Kidney (tissue), 14 donors: ENCODE data around the gene ATOH7. TPM values are rescaled to one million over a fixed set of nuclear protein-coding genes. Genes with fewer than 3 reads are reported as not detected.

Experiments
- DNase-seq, 5 donors: peaks; one replicate each; pipeline ENCODE4 v3.0.0-alpha.2; 2013 to 2020
- FAIRE-seq: peaks from 2 replicates; lab custom pipeline; 2012; peaks lifted over from hg19 to GRCh38; lab: Jason Lieb, UNC
- H3K27ac ChIP-seq, 2 donors: one replicate each; pipeline ENCODE4 v1.7.0; 2013; ENCODE audit warnings: low read depth in 2 of 2, low read length in 2 of 2, inconsistent platforms in 1 of 2
- H3K27me3 ChIP-seq: one replicate; pipeline ENCODE4 v1.7.1; 2013; ENCODE audit warnings: low read length, inconsistent platforms; ENCODE audit not compliant: control insufficient read depth, insufficient read depth
- H3K36me3 ChIP-seq, 3 donors: one replicate each; pipeline versions ENCODE4 v1.7.0 to v1.7.1; 2013; ENCODE audit warnings: low read length in 3 of 3, control low read depth in 1 of 3, inconsistent platforms in 1 of 3; ENCODE audit not compliant: insufficient read depth in 3 of 3, control insufficient read depth in 2 of 3
- H3K4me1 ChIP-seq, 3 donors: one replicate each; pipeline versions ENCODE4 v1.7.0 to v1.7.1; 2013; ENCODE audit warnings: low read length in 3 of 3, inconsistent platforms in 1 of 3, low read depth in 1 of 3; ENCODE audit not compliant: control insufficient read depth in 2 of 3, insufficient read depth in 2 of 3
- H3K4me3 ChIP-seq, 3 donors: one replicate each; pipeline versions ENCODE4 v1.7.0 to v1.8.1; 2013; ENCODE audit warnings: low read length in 3 of 3, control low read depth in 1 of 3, inconsistent platforms in 1 of 3
- H3K9ac ChIP-seq, 3 donors: one replicate each; pipeline versions ENCODE4 v1.7.0 to v1.7.1; 2013; ENCODE audit warnings: low read length in 3 of 3, control low read depth in 1 of 3, inconsistent platforms in 1 of 3
- H3K9me3 ChIP-seq, 3 donors: one replicate each; pipeline versions ENCODE4 v1.7.0 to v1.7.1; 2013; ENCODE audit warnings: low read length in 3 of 3, control low read depth in 1 of 3, inconsistent platforms in 1 of 3; ENCODE audit not compliant: control insufficient read depth in 2 of 3, insufficient read depth in 1 of 3
- intact Hi-C: fragments of 100-400 bp; cut with DNase I; formaldehyde crosslinking; loops from one replicate; pipeline ENCODE4 v1.11.1; 2022
- polyA plus RNA-seq: library from polyadenylated mRNA; stranded (reverse); fragments of 350-450 nt; fragmentation: Illumina TruSeq; extraction: RNeasy Lipid Tissue Mini Kit (QIAGEN cat#74804); gene quantifications from one replicate; pipeline ENCODE4 v1.2.3, GENCODE V29; 2014; ENCODE audit warnings: low read depth, low replicate concordance; ENCODE audit not compliant: insufficient read depth
- total RNA-seq: library from RNA; stranded (reverse); fragmentation: NEBNext Ultra II Directional; extraction: Animal tissue kit (Norgen Biotek cat#: 25700); gene quantifications from one replicate; pipeline ENCODE4 v1.2.1, GENCODE V29; 2021
- TF ChIP-seq, protein P1 (sequence below): IDR thresholded peaks from 3 replicates; pipeline ENCODE4 v1.5.1; 2012; ENCODE audit warnings: mild to moderate bottlenecking, moderate library complexity, borderline replicate concordance; ENCODE audit not compliant: insufficient read depth; ENCODE audit errors: extremely low read depth
- donor health status: control.
- donor health status: control.
- donor health status: control.
- donor health status: control.
- donor health status: control.
- donor health status: DM: yes; HTN: yes; CAD: no.
- donor health status: Normal renal cell carcinoma (clear cell type).

Gene ATOH7
- total and polyA plus RNA-seq, 2 donors from 2014 or later, result 0.16 to 0.45 TPM

DNA sequence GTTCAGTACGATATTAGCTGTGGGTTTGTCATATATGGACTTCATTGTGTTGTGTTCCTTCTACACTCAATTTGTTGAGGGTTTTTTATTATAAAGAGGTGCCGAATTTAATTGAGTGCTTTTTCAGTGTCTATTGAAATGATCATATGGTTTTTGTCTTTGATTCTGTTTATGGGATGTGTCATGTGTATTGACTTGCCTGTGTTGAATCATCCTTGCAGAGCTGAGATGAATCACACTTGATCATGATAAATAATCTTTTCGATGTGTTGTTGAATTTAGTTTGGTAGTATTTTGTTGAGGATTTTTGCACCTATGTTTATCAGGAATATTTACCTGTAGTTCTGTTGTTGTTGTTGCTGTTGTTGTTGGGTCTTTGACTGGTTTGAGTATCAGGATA is 39.8 kb downstream of the ATOH7 start:
- FAIRE-seq, result no peak
- intact Hi-C loops, result no loop called here
- Histone ChIP-seq H3K36me3 (no peaks in the 10 kb centered on the region), H3K9me3 (no peaks in the 10 kb centered on the region), H3K4me3 (no peak overlapping the region), H3K27ac (no peak overlapping the region), H3K27me3 (no peaks in the 10 kb centered on the region), H3K9ac (no peak overlapping the region), H3K4me1 (no peaks in the 10 kb centered on the region)
- no peak for DNase-seq
- TF ChIP-seq, protein P1, sequence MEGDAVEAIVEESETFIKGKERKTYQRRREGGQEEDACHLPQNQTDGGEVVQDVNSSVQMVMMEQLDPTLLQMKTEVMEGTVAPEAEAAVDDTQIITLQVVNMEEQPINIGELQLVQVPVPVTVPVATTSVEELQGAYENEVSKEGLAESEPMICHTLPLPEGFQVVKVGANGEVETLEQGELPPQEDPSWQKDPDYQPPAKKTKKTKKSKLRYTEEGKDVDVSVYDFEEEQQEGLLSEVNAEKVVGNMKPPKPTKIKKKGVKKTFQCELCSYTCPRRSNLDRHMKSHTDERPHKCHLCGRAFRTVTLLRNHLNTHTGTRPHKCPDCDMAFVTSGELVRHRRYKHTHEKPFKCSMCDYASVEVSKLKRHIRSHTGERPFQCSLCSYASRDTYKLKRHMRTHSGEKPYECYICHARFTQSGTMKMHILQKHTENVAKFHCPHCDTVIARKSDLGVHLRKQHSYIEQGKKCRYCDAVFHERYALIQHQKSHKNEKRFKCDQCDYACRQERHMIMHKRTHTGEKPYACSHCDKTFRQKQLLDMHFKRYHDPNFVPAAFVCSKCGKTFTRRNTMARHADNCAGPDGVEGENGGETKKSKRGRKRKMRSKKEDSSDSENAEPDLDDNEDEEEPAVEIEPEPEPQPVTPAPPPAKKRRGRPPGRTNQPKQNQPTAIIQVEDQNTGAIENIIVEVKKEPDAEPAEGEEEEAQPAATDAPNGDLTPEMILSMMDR, result no peak

- no peaks in the 10 kb centered on the region for H3K36me3 ChIP-seq
- TF ChIP-seq, protein P1, result no peak
- H3K4me3 ChIP-seq, result no peak overlapping the region
- intact Hi-C loops, result no loop called here
- H3K9me3 ChIP-seq, result no peaks in the 10 kb centered on the region
- H3K27ac ChIP-seq, result no peak overlapping the region
- H3K9ac ChIP-seq, result no peak overlapping the region
- no peak for DNase-seq
- no peak for FAIRE-seq
- H3K4me1 ChIP-seq, result no peaks in the 10 kb centered on the region
- H3K27me3 ChIP-seq, result no peaks in the 10 kb centered on the region
Measured at GRCh38 chr10:68188835-68189234, 43.1 kb downstream of the ATOH7 start.

DNA sequence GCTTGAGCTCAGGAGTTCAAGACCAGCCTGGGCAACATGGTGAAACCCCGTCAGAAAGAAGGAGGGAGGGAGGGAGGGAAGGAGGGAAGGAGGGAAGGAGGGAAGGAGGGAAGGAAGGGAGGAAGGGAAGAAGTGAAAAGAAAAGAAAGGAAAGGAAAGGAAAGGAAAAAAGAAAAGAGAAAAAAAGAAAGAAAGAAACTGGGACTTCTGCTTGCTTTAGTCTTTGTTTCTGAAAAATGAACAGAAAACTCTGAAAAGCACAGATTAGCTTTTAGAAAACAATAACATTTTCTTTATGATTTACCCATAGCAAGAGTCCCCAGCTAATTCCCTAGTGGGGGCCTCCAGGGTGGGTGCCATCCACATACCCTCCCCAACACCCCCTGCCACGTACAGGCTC is 46.8 kb downstream of the ATOH7 start:
- Histone ChIP-seq H3K27ac (no peak overlapping the region), H3K4me3 (no peak overlapping the region), H3K9ac (no peak overlapping the region), H3K9me3 (no peaks in the 10 kb centered on the region), H3K27me3 (no peaks in the 10 kb centered on the region), H3K36me3 (no peaks in the 10 kb centered on the region), H3K4me1 (no peaks in the 10 kb centered on the region)
- intact Hi-C loops, result no loop called here
- no peak for FAIRE-seq
- TF ChIP-seq, protein P1, result no peak
- DNase-seq, result no peak

DNA sequence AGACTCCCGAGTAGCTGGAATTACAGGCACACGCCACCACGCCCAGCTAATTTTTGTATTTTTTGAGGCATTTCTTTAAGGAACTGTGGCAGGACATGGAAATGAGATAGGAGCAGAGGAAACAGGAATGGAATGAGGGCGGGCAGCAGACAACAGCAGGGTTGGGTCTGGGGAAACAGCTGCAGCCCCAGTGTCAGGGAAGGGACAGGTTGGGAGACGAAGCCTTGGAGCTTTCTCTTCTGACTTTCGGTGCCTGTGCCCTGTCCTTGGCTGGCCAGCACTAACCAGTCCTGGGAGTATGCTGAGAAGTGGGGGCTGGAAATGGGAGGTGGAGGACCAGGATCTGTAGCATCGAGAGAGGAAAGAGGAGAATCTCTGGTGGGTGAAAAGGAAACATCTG is 47.4 kb downstream of the ATOH7 start:
- DNase-seq (peak in 1 of 5 donors; percentile 21), FAIRE-seq (no peak)
- Histone ChIP-seq H3K36me3 (no peaks in the 10 kb centered on the region), H3K27ac (no peak overlapping the region), H3K27me3 (no peaks in the 10 kb centered on the region), H3K4me3 (no peak overlapping the region), H3K4me1 (no peaks in the 10 kb centered on the region), H3K9ac (no peak overlapping the region), H3K9me3 (no peaks in the 10 kb centered on the region)
- TF ChIP-seq, protein P1, result no peak
- intact Hi-C loops, result no loop called here
